MM.1S (cell line): ENCODE results near the gene STK38L.

ENCODE experiments used
- DNase-seq: peaks from one replicate; pipeline ENCODE4 v3.0.0-alpha.2; 2015
- H2AFZ ChIP-seq: fragments of 300-600 bp; sonication (generic); 2 replicates; pipeline ENCODE4 v1.6.0; 2016; ENCODE audit warnings: antibody characterized with exemption, low read length
- H3F3A ChIP-seq: fragments of 300-600 bp; sonication (generic); 2 replicates; pipeline ENCODE4 v1.6.1; 2016; ENCODE audit warnings: mild to moderate bottlenecking, antibody characterized with exemption, low read length, moderate library complexity, mixed read lengths; ENCODE audit not compliant: insufficient read depth
- H3K27ac ChIP-seq: fragments of 300-600 bp; sonication (generic); 2 replicates; pipeline ENCODE4 v1.5.1; 2016; ENCODE audit warnings: mild to moderate bottlenecking, low read length
- H3K27me3 ChIP-seq: fragments of 300-600 bp; sonication (generic); replicated peaks from 2 replicates; pipeline ENCODE4 v1.6.0; 2016; ENCODE audit warnings: low read length; ENCODE audit not compliant: insufficient read depth
- H3K36me3 ChIP-seq: fragments of 300-600 bp; sonication (generic); replicated peaks from 2 replicates; pipeline ENCODE4 v1.6.1; 2016; ENCODE audit warnings: mild to moderate bottlenecking, low read length, mixed read lengths; ENCODE audit not compliant: insufficient read depth
- H3K4me1 ChIP-seq: fragments of 300-600 bp; sonication (generic); 2 replicates; pipeline ENCODE4 v1.6.1; 2016; ENCODE audit warnings: low read length, mixed read lengths
- H3K4me2 ChIP-seq: fragments of 300-600 bp; sonication (generic); 2 replicates; pipeline ENCODE4 v1.6.0; 2016; ENCODE audit warnings: low read depth, low read length
- H3K4me3 ChIP-seq: fragments of 300-600 bp; sonication (generic); 2 replicates; pipeline ENCODE4 v1.5.1; 2016; ENCODE audit warnings: low read length, mixed read lengths
- H3K79me2 ChIP-seq: fragments of 300-600 bp; sonication (generic); 2 replicates; pipeline ENCODE4 v1.6.1; 2016; ENCODE audit warnings: mixed run types, low read length, mixed read lengths
- H3K9ac ChIP-seq: fragments of 300-600 bp; sonication (generic); 2 replicates; pipeline ENCODE4 v1.6.1; 2016; ENCODE audit warnings: low read length, mixed read lengths
- H3K9me2 ChIP-seq: fragments of 300-600 bp; sonication (generic); replicated peaks from 2 replicates; pipeline ENCODE4 v1.6.1; 2016; ENCODE audit warnings: mild to moderate bottlenecking, low read length, mixed read lengths; ENCODE audit not compliant: insufficient read depth
- H3K9me3 ChIP-seq: fragments of 300-600 bp; sonication (generic); replicated peaks from 2 replicates; pipeline ENCODE4 v1.6.1; 2016; ENCODE audit warnings: mild to moderate bottlenecking, low read length, mixed read lengths; ENCODE audit not compliant: insufficient read depth
- H4K20me1 ChIP-seq: fragments of 300-600 bp; sonication (generic); 2 replicates; pipeline ENCODE4 v1.6.1; 2016; ENCODE audit warnings: mild to moderate bottlenecking, low read length, moderate library complexity, mixed read lengths; ENCODE audit not compliant: insufficient read depth
- CTCF ChIP-seq: fragments of 300-600 bp; sonication (generic); IDR thresholded peaks from 2 replicates; pipeline ENCODE4 v1.5.1; 2016; ENCODE audit warnings: antibody characterized with exemption, low read length, mixed read lengths
- EZH2 ChIP-seq: fragments of 300-600 bp; sonication (generic); optimal IDR thresholded peaks from 2 replicates; pipeline ENCODE3; 2017; ENCODE audit warnings: low read depth, mild to moderate bottlenecking, antibody characterized with exemption, low read length, mixed read lengths
- EZH2phosphoT487 ChIP-seq: fragments of 300-600 bp; sonication (generic); IDR thresholded peaks from 2 replicates; pipeline ENCODE4 v1.6.1; 2018; ENCODE audit warnings: antibody characterized with exemption, low read length

STK38L gene

GRCh38 chr12:27359578-27360340, 115.7 kb downstream of the STK38L start:
- no peaks in the 10 kb centered on the region for H3K36me3 ChIP-seq
- H3K79me2 ChIP-seq, result no peaks in the 10 kb centered on the region
- no peak overlapping the region for H3K27ac ChIP-seq
- no peaks in the 10 kb centered on the region for H3K9me2 ChIP-seq
- no peaks in the 10 kb centered on the region for H3K27me3 ChIP-seq
- no peaks in the 10 kb centered on the region for H3K9me3 ChIP-seq
- H3K4me2 ChIP-seq, result no peak overlapping the region
- no peak overlapping the region for H2AFZ ChIP-seq
- H3K4me1 ChIP-seq, result no peaks in the 10 kb centered on the region
- H3F3A ChIP-seq, result no peaks in the 10 kb centered on the region
- no peaks in the 10 kb centered on the region for H4K20me1 ChIP-seq
- DNase-seq, result no peak
- TF ChIP-seq CTCF (no peak), EZH2phosphoT487 (no peak), EZH2 (no peak)
- no peak overlapping the region for H3K4me3 ChIP-seq
- H3K9ac ChIP-seq, result no peak overlapping the region

DNA sequence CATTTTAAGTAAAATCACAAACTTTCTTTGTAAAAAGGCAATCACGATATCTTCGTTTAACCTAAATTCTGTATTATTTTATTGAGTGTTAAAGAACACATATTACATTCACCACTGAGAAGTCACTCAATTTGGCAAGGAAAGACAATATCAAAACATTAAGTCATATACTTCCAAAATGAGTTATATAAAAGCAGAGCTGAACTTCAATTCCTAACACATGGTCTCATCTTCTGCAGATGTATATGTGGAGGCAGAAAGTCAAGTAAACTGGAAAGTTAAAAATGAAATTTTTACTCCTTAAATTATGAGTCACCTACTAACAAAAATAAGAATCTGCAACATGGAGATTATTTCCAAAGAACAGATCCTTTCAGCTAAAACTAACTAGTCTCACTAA, 117.3 kb downstream of the STK38L start:
- no peak overlapping the region for H3K4me2 ChIP-seq
- no peaks in the 10 kb centered on the region for H4K20me1 ChIP-seq
- H3K4me3 ChIP-seq, result no peak overlapping the region
- H3K27me3 ChIP-seq, result no peaks in the 10 kb centered on the region
- no peak for DNase-seq
- H3K4me1 ChIP-seq, result no peaks in the 10 kb centered on the region
- peaks cover 4% of the 10 kb centered on the region for H3K79me2 ChIP-seq
- TF ChIP-seq EZH2, result no peak
- TF ChIP-seq CTCF, result no peak
- no peak for TF ChIP-seq EZH2phosphoT487
- no peaks in the 10 kb centered on the region for H3F3A ChIP-seq
- H3K27ac ChIP-seq, result no peak overlapping the region
- H3K36me3 ChIP-seq, result no peaks in the 10 kb centered on the region
- H3K9me2 ChIP-seq, result no peaks in the 10 kb centered on the region
- H2AFZ ChIP-seq, result no peak overlapping the region
- H3K9me3 ChIP-seq, result no peaks in the 10 kb centered on the region
- no peak overlapping the region for H3K9ac ChIP-seq

GRCh38 chr12:27366621-27367020, 122.5 kb downstream of the STK38L start:
- no peak overlapping the region for H2AFZ ChIP-seq
- H3K4me3 ChIP-seq, result no peak overlapping the region
- no peak overlapping the region for H3K4me2 ChIP-seq
- no peaks in the 10 kb centered on the region for H3K9me2 ChIP-seq
- peaks cover 7% of the 10 kb centered on the region for H3K79me2 ChIP-seq
- H3K9ac ChIP-seq, result no peak overlapping the region
- no peak for TF ChIP-seq EZH2phosphoT487
- TF ChIP-seq CTCF, result no peak
- no peak for TF ChIP-seq EZH2
- no peaks in the 10 kb centered on the region for H4K20me1 ChIP-seq
- no peaks in the 10 kb centered on the region for H3F3A ChIP-seq
- no peak overlapping the region for H3K27ac ChIP-seq
- no peaks in the 10 kb centered on the region for H3K4me1 ChIP-seq
- no peaks in the 10 kb centered on the region for H3K9me3 ChIP-seq
- 0 out of 2 replicates have a peak, but pooled peaks cover 4% of the 10 kb centered on the region for H3K36me3 ChIP-seq
- no peak for DNase-seq
- H3K27me3 ChIP-seq, result no peaks in the 10 kb centered on the region
